GM19239 (cell line): Measurements from ENCODE around the gene WTAP.

Experiments
- DNase-seq: peaks from one replicate; pipeline ENCODE4 v3.0.0; 2011; ENCODE audit warnings: low spot score; ENCODE audit not compliant: insufficient read length
- FAIRE-seq: peaks from 2 replicates; lab custom pipeline; 2011; peaks lifted over from hg19 to GRCh38; lab: Jason Lieb, UNC

WTAP gene

DNA sequence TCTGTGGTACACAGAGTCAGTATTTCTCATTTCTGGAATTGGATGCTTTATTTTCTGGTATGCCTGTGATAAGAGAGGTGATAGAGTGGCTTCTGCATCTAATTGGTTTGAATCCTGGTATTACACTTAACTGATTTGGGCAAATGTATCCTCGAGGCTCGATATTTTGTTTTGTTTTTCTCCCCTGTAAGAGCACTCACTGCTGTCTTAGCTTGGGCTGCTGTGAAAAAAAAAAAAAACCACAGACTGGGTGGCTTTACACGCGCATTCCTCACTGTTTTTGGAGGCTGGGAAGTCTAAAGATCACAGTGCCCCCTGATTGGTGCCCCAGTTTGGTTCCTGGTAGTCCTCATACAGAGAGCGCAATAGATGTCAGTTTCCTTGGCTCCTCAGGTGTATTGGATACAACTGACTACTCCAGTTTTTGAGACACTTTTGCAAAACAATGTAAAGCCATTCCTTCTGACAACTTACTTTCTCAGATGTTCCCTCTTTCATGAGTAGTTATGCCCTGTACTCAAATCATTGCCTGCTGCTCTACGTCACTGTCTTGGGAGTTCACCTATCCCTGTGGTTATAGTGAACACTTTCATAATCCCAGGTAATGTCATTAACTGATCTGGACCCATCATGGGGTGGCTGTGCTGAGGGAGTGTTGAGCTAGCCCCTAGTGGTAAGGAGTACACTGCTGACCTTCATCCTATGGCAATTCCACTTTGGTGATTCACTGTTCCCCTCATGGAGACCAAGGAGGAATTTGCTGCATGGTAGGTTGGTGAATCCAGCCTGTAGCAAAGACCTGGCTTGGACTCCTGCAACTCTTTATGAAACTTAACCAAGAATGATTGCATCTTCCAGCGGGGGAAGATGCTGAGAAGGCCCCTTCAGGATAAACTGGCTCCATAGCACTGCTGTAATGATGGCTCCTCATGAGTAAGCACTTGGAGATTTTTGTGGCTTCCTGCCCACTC is 31.0 kb downstream of the WTAP start:
- FAIRE-seq (no peak), DNase-seq (no peak)

DNA sequence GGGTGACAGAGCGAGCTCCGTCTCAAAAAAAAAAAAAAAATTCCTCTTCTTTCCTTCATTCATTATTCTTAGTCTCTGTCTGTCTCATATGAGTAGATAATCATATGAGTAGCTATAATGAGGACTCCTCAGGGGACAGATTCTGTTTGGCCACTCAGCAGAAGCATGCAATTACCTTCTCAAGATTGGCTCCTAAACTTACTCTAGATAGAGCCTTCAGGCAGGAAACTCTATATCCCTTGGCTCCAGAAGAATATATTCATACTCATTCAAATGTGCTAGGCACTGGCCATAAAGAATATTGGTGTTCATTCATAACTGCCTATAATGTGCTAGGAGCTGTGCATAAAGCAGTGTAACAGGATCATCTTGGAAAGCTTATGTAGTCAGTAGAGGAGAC is 32.3 kb downstream of the WTAP start:
- DNase-seq (no peak), FAIRE-seq (no peak)

DNA sequence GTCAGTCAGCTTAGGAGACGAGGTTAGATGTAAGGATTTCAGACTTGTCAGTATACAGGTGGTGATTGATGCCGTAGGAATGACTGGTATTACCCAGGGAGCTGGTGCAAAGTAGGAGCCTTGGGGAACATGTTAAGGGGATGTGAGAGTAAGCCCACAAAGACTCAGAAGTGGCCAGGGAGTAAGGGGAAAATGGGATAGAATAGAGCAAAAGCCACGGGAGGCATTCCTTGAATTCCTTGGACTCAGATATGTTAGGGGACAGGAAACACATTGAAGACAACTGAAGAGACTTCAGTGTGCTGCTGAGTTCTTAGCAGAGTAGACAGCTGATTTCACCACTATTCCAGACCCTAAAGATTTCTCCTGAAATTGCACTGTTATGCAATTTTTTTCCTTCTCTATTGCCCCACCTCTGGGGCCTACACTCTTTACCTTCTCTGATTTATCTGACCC is 33.3 kb downstream of the WTAP start:
- no peak for FAIRE-seq

DNA sequence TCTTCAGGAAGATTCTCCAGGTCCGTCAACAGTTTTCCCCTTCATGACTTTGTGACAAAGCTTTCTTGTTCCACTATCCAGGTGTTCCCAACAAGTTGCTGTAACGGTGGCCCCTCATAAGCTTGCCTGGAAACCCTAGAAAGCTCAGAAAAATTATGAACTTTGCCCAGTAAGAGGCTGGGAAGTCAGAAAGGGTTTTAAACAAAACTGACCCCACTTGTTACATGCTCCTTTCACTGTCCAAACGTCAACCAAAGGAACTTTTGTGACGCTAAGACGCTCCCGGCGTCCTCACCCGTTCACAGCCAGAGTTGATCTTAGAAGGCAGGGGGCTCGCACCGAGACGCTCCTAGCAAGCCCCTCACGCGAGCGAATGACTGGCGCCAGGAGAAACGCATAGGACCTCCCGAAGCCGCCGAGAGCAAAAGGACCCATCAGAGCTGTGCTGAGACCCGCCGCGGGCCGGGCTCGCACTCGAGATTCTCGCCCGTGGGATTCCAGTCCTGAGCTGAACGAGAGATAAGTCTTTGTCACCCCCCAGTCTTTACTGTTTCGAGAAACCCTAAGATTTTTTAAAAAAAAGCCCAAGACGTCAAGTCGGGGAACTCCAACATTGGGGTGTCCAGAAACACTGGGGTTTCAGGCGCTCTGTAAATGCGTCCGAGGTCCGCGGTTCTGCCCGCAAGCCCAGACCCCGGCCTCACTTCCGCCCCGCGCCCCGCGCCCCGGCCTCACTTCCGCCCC is 34.0 kb downstream of the WTAP start:
- peak; percentile 10 for DNase-seq
- FAIRE-seq: no peak

More for the DNA sequence above, 33.3 kb downstream of the WTAP start:
- no peak for DNase-seq

DNA sequence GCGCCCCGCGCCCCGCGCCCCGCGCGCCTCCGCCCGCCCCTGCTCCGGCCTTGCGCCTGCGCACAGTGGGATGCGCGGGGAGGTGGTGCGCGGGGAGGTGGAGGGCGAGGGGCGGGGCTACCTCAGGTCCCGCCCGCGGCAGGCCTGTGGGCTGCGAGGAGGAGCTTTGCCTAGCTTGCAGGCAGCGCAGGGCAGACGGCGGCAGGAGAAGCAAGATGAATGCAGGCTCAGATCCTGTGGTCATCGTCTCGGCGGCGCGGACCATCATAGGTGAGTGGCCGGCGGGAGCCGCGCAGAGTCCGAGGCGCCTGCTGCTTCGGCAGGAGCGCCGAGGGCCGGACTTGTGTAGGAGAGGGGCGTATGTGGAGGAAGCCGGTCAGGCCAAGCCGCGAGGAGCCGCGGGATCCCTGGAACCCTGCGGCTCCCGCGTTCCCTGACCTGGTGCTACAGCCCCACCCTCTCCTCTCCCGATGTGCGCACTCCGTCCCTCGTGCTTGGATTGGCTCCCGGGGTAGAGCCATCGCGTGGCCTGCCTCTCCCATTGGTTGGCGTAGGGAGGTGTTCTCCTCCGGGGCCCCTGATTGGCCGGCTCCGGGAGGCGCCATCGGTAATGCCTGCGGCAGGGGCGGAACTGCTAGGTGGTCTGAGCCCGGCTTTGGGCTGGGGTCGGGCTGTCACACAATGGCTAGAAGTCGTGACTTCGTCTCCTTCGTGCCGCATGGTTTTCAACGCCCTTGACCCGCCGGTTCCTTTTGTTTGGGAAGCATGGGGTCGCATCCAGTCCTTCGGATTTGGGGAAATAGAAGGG is 34.8 kb downstream of the WTAP start, which contains the start of gene ACAT2:
Gene ACAT2, plus strand, starts transcription at position 173 of the 808 bp plus-strand sequence. Its CDS starts 43 bp downstream, at position 216.
- peak; percentile 97 for FAIRE-seq
- DNase-seq: peak; percentile 95

DNA sequence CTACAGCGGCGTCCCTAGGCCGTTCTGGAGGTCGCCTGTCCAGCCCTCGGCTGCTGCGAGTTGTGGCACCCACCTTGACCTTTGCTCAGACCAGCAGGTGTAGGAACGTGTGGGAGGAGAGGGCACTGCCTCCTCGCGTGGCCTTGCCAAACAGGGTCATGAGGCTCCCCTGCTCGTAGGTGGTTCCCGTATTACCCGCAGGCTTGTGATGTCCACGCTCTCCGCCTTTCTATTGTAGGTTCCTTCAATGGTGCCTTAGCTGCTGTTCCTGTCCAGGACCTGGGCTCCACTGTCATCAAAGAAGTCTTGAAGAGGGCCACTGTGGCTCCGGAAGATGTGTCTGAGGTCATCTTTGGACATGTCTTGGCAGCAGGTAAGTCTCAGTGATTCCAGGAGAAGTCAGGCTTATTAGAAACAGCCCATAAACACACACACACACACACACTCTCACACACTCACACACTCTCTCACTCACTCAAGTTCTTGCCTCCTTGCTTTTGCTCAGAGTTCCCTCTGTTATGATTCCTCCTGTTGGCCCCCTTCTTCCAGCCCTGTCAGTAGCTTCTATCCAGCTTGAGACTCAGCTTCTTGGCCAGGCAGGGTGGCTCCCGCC is 35.5 kb downstream of the WTAP start:
- peak; percentile 6 for DNase-seq
- peak; percentile 11 for FAIRE-seq

DNA sequence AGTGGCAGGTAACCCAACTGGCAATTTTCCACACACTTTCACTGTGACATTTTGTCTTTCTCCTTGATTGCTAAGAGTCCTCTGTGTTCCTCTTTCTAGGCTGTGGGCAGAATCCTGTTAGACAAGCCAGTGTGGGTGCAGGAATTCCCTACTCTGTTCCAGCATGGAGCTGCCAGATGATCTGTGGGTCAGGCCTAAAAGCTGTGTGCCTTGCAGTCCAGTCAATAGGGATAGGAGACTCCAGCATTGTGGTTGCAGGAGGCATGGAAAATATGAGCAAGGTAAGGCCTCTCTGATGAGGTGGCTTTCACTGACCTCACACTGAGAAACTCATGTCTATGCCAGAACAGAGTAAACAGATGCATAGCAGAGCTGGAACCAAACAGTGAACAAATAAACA is 39.6 kb downstream of the WTAP start:
- DNase-seq: no peak
- no peak for FAIRE-seq

DNA sequence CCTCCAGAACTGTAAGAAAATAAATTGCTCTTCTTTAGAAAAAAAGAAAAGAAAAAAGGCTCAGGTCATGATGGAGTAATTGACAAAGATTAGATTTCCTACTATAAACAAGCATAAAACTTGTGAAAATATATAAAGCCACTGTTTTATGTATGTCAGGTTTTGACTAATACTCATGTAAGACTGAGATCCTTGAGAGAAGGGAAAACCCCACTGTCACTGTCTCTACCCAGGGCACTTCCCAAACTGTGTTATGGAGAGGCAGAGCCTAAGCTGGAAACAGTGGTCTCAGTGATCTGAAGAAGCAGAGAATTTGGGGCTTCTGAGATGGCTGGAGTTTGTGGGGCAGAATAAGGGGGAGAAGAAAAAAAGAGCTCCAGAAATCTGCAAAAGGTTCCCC is 42.2 kb downstream of the WTAP start:
- FAIRE-seq (no peak), DNase-seq (no peak)

DNA sequence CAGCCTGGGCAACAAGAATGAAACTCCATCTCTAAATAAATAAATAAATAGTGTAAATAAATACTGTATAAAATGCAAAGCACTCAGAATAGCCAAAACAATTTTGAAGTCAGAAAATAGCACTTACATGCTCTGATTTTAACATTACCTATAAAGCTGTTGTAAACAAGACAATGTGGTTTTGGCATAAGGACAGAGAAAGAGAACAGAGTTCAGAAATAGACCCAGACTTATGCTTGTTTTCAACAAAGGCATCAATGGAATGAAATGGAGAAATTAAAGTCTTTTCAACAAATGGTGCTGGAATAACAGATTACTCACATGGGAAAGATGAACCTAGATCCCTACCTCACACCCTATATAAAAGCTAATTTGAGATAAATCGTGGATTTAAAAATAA is 44.9 kb downstream of the WTAP start:
- no peak for FAIRE-seq
- DNase-seq: no peak

DNA sequence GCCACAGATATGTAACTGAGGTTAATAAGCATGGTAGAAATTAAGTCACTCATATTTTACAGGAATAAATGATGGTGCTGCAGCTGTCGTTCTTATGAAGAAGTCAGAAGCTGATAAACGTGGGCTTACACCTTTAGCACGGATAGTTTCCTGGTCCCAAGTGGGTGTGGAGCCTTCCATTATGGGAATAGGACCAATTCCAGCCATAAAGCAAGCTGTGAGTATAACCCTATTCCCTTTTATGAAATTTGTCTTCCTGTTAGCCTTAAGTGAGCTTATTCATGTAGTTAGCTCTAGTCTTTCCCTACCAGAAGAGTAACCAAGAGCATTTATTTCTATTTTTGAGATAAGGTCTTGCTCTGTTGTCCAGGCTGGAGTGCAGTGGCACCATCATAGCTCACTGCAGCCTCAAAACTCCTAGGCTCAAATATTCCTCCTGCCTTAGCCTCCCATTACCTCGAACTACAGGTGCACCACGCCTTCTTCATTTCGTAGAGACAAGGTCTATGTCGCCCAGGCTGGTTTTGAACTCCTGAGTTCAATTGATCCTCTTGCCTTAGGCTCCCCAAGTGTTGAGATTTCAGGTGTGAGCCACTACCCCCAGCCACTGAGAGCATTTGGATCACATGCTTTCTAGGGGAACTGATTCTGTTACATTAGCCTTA is 50.1 kb downstream of the WTAP start:
- no peak for FAIRE-seq
- no peak for DNase-seq

DNA sequence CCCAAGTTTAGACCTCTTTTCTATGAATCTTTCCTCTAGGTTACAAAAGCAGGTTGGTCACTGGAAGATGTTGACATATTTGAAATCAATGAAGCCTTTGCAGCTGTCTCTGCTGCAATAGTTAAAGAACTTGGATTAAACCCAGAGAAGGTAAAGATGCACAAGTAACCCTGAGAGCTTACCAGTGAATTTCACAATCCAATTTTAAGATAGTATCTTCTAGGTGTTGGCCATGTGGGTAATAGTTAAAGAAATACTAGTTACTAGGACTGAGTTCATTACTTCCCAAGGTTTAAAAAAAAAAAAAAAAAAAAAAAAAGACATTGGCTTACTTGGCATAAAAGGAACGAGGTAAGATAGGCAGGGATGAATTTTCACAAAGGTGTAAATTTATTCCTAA is 50.8 kb downstream of the WTAP start:
- FAIRE-seq (no peak), DNase-seq (no peak)

DNA sequence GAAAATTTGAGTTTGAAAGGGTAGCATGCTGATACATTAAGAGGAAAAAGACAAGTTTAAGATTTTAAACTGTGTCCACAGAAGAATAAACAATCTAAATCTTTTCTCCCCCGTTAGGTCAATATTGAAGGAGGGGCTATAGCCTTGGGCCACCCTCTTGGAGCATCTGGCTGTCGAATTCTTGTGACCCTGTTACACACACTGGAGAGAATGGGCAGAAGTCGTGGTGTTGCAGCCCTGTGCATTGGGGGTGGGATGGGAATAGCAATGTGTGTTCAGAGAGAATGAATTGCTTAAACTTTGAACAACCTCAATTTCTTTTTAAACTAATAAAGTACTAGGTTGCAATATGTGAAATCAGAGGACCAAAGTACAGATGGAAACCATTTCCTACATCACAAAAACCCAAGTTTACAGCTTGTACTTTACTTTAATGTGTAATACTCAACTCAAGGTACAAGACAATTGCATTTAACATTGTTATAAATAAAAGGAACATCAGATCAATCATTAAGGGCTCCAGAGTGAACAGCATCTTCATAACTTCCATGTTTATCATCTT is 51.3 kb downstream of the WTAP start:
- FAIRE-seq (no peak), DNase-seq (no peak)

DNA sequence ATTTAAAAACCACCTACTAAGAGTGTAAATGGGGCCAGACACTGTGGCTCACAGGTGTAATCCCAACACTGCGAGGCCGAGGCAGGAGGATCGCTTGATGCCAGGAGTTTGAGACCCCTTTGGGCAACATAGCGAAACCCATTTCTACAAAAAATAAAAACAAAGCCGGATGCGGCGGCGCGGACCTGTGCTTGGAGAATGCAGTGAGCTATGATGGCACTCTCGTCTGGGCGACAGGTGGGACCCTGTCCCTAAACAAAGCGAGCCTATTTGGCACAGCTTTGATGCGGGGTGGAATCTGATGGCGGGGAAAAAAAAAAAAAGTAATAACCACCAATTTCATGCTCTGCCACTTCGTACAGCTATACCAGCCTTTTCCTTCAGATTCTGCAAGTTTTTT is 61.0 kb downstream of the WTAP start:
- FAIRE-seq (no peak), DNase-seq (no peak)

DNA sequence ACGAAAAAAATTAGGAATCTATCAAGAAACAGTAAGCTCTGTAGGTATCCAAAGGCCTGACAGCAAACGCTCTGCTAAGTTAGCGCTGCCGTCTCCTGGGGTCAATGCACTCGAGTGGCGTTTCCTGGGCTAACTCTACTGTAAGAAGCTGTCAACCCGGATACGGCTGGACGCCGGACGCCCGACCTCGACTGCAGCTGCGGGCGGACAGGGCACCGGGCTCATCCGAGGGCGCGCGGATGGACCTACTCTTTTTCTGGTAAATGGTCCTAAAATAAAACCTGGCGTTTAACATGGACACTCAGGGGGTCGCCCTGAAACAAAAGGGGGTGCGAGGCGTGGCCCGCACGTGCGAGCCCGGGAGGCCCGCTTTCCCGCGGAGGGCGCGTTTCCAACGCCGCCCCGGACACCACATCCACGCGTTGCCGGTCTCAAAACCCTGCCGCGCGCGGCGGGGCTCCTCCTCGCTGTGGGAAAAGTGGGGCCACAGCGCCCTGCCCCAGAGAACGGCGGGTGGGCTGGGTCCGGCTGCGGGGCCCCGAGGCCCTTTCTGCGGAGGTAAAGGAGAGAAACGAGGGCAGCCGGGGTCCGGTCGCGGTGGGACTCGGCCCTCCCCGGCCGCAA is 61.6 kb downstream of the WTAP start:
- FAIRE-seq: peak; percentile 64
- DNase-seq: no peak

DNA sequence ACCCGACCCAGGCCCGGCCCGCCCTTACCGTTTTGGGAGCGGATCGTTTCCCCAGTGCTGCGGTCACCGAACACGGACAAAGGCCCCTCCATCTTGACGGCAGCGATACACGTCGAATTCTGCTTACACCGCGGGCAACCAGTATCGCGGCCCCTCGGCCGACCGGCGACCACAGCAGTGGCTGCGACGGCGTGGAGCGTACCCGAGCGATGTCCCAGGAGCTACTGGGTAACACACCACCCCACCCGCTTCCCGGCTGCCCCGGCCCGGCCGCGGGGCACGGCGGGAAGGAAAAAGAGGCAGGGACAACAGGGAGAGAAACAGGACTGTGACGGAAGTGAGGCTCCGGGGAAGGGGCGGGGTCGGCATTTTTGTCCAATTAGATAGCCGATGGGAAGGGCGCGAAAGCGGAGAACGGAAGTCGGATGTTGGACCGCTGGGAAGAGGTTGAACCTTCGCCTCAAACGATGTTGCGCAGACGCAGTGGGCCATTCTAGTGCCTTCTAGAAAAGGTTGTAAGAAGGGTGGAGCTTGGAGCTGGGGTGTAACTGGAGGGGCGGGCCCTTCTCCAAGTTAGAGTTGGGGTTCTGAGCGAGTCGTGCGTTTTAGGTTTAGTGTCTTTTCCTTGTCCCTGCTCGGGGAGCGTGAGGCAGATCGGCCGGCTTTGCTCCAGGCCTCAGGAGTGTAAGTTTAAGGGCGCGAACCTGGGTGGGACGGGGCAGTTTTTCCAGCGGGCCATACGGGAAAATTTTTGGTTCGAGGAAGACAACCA is 62.3 kb downstream of the WTAP start, which contains the start of gene TCP1:
Gene TCP1, minus strand, starts transcription at position 226 of the 772 bp plus-strand sequence. Its CDS starts 134 bp downstream, at position 92.
- DNase-seq: peak; percentile 81
- FAIRE-seq: peak; percentile 99

DNA sequence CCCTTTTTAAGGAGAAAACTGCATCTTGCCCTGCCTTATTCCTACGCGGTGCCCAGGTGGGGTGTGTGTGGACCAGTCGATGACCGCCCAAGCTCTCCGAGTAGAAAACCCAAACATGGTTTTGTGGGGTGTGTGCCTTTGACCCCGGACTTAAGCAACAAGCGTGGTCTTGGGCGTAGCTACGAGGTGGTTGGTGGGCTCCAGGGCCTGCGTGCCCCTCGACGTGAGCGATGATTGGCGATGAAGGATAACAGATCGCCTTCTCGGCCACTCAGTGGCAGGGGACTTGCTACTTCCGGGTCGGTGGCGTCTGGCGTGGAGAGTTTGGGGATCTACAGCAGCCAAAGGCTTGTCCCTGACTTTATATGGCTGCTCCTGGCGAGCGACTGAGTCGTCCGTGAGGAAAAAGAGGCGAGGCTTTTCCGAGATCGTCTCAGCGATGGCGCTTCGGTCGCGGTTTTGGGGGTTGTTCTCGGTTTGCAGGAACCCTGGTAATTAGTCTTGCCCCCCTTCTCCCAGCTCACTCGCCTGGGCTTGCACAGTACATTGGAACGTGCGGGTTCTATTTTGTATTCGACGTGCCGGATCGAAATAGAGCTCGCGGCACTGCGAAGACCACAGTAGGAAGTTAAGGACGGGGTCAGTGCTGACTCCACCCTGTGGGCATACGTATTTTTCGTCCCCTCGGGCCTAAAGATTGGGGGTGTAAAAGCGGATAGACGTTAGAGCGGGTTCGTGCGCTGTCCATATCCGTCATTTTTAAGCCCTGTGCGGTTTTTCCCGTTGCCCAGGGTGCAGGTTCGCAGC is 63.0 kb downstream of the WTAP start, which contains the start of gene MRPL18:
Gene MRPL18, plus strand, starts transcription at position 319 of the 807 bp plus-strand sequence. Its CDS starts 121 bp downstream, at position 440.
- peak; percentile 99 for FAIRE-seq

More for the DNA sequence above, 63.0 kb downstream of the WTAP start, which contains the start of gene MRPL18:
- DNase-seq: peak; percentile 67
